GM19395 (cell line): ENCODE results near the gene GRIN2D.

Experiments used
- ATAC-seq: cut with Tn5 transposase; IDR thresholded peaks from one replicate; pipeline ENCODE4 v1.9.1; 2021; ENCODE audit warnings: mild to moderate bottlenecking, moderate library complexity; ENCODE audit not compliant: unreplicated experiment

GRIN2D gene

GRCh38 chr19:48441360-48442050 lies 48.0 kb downstream of the GRIN2D start:
- no peak for ATAC-seq

GRCh38 chr19:48442116-48443035 lies 48.9 kb downstream of the GRIN2D start:
- no peak for ATAC-seq

- no peak for ATAC-seq
Observed at GRCh38 chr19:48443256-48443655, 49.8 kb downstream of the GRIN2D start.
